ENCODE measurements around the gene SPNS3. TPM values are rescaled to one million over a fixed set of nuclear protein-coding genes. Genes with fewer than 3 reads are reported as not detected.

Gene SPNS3
- polyA plus RNA-seq, 2 of the 4 experiments (the other 2 are of a cell fraction): not detected

- FAIRE-seq (no peak), ATAC-seq (no peak), DNase-seq (ENCODE audit: low read depth in 1 of 2, low spot score in 1 of 2) (no peak)
- POLR2A ChIA-PET: no interaction called here
- no peak for TF ChIP-seq CTCF (IDR thresholded peaks at IDR 0.05)
- no peak for TF ChIP-seq CBX8 (IDR thresholded peaks at IDR 0.05)
- TF ChIP-seq FOSB (CRISPR knock-in tag; IDR thresholded peaks at IDR 0.05): no peak
- no peak for TF ChIP-seq FOXS1 (CRISPR knock-in tag; IDR thresholded peaks at IDR 0.05)
- no peak for TF ChIP-seq NPAS2 (CRISPR knock-in tag; IDR thresholded peaks at IDR 0.05; ENCODE audit: borderline replicate concordance)
- TF ChIP-seq HMGXB4 (CRISPR knock-in tag; IDR thresholded peaks at IDR 0.05; ENCODE audit: borderline replicate concordance): no peak
- TF ChIP-seq HES2 (IDR thresholded peaks at IDR 0.05): no peak
- TF ChIP-seq TP53 (CRISPR knock-in tag; IDR thresholded peaks at IDR 0.05): no peak
- TF ChIP-seq REST (IDR thresholded peaks at IDR 0.05): no peak
- no peak for TF ChIP-seq ATOH8 (CRISPR knock-in tag; IDR thresholded peaks at IDR 0.05; ENCODE audit: low read depth)
- TF ChIP-seq HEYL (CRISPR knock-in tag; IDR thresholded peaks at IDR 0.05): no peak
- no peak for TF ChIP-seq ESRRA (IDR thresholded peaks at IDR 0.05; ENCODE audit: borderline replicate concordance, low read length)
- no peak for TF ChIP-seq ZNF302 (CRISPR knock-in tag; IDR thresholded peaks at IDR 0.05)
- TF ChIP-seq EP300 (IDR thresholded peaks at IDR 0.05): no peak
- TF ChIP-seq MAFK (IDR thresholded peaks at IDR 0.05; ENCODE audit: partially characterized antibody): no peak
- TF ChIP-seq ZFP36 (IDR thresholded peaks at IDR 0.05; ENCODE audit: borderline replicate concordance, partially characterized antibody): no peak
- no peak for TF ChIP-seq POLR2AphosphoS2 (conservative IDR thresholded peaks at IDR 0.05; ENCODE audit: low read length)
- TF ChIP-seq EHMT2 (IDR thresholded peaks at IDR 0.05; ENCODE audit: low read depth): no peak
- no peak for TF ChIP-seq ELK1 (IDR thresholded peaks at IDR 0.05; ENCODE audit: low read depth, low read length)
- H3K4me3 ChIP-seq: no peak overlapping the region
- peaks cover 15% of the 10 kb centered on the region; the same call in 2 of the 3 replicates for H3K4me1 ChIP-seq
- H3K9me3 ChIP-seq: no peaks in the 10 kb centered on the region
- CTCF ChIA-PET: interaction anchor here (1.0 to 2.6 kb wide), 2 partner anchors 15 to 44 kb away, joined by 3 to 8 read pairs; no protein-coding TSS in a partner anchor
- no peak overlapping the region for H3K4me2 ChIP-seq
- 77% methylated on average over 6 of the region's 6 CpGs for WGBS (ENCODE audit: missing lambda C conversion rate)
- no peak overlapping the region for H3K27ac ChIP-seq
Measured at GRCh38 chr17:4522661-4523060, 88.9 kb downstream of the SPNS3 start.

Data from A549 (cell line).